NCI-H1694 (cell line): ENCODE data around the gene SLC44A1.
A peak's percentile ranks its signal among the peaks of the same experiment; 100 is the strongest.

Experiments used
- DNase-seq: peaks from one replicate; lab custom pipeline; 2025; lab: John Stamatoyannopoulos, UW

SLC44A1 gene

DNA sequence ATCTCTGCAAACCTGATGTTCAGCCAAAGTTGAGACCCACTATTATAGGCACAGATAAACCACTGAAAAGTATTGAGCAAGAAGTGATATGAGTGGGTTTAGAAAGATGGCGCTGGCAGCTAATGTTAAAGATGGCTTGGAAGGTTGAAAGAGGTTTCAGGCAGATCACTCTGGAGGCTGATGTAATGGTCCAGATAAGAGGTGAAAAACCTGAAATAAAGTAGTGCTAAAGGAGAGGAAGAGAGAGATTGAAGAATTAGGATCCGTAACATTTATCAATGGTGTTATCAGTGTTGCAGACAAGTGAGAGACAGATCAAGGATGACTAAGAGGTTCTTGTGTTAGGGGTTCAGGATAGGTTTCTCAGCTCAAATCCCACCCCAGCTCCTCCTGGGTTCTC, 58.3 kb downstream of the SLC44A1 start:
- no peak for DNase-seq

DNA sequence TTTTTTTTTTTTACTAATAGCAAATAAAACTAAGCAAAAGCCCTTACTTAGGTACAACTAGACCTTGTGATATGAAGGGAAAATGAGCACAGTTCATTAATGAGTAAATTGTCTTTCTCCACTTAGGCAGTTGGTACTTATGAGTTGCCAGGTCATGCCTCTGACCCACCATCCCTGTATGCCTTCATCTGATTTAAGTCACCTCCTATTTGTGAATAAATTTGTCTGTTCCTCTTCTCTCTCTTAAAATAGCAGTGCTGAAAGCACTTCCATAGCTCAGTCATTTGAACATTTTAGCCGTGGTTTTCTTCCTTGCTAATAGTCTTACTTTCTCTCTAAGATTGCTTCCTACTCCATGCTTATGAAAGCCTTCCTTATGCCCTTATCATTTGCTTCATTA, 61.4 kb downstream of the SLC44A1 start:
- DNase-seq: no peak

DNA sequence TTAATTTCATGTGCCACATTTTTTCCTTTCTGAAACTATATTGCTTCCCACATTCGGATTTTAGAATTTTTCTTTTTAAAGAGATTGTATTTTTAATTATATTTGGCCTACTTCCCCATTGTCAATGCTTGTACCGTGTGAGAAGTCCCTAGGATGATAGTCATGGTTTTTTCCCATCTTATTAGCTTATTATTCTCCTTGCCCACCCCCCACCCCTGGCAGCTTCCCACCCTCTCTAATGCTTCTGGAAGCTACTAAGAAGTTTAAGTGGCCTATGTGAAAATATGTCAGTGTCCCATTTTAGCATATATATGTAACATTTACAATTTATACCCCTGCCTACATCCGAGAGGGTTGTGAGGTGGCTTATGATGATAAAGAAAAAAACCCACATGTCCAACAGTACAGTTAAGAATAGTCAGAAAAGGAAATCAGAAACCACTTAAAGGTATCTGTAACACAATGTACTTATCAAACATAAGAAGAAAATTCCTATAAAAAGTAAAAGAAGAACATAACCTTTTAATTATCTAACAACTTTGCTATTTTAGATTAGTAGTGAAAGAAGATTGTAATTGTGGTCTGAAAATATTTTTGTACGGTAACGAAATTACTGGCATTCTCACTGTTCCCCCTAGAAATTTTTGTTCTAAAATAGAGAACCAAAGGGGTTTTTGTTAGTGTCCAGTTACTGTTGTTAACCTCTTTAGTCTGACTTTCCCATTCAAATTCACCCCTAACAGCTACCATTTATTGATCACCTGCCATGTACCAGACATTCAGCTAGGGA, 62.1 kb downstream of the SLC44A1 start:
- DNase-seq: no peak

DNA sequence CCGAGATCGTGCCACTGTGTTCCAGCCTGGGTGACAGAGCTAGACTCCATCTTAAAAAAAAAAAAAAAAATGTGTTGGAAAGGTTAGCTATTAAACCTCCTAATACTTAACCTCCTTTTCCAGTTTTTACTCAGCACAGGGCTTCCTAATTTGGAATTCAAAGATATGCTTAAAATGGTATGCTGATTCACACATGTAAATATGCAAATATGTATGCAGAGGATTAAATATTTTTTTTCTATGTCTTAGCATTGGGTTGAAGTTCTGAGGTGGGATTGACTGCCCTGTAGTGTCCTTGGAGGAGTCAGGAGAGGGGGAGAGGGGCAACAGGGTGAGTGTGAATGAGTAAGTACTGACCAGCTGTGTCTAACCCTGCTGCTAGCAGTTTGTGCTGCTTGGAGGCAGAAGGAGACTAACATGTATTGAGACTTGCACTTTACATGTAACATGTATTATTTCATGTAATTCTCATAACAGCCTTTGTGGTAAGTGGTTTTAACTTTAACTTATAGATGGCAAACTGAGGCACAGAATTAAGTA, 63.2 kb downstream of the SLC44A1 start:
- DNase-seq: no peak

DNA sequence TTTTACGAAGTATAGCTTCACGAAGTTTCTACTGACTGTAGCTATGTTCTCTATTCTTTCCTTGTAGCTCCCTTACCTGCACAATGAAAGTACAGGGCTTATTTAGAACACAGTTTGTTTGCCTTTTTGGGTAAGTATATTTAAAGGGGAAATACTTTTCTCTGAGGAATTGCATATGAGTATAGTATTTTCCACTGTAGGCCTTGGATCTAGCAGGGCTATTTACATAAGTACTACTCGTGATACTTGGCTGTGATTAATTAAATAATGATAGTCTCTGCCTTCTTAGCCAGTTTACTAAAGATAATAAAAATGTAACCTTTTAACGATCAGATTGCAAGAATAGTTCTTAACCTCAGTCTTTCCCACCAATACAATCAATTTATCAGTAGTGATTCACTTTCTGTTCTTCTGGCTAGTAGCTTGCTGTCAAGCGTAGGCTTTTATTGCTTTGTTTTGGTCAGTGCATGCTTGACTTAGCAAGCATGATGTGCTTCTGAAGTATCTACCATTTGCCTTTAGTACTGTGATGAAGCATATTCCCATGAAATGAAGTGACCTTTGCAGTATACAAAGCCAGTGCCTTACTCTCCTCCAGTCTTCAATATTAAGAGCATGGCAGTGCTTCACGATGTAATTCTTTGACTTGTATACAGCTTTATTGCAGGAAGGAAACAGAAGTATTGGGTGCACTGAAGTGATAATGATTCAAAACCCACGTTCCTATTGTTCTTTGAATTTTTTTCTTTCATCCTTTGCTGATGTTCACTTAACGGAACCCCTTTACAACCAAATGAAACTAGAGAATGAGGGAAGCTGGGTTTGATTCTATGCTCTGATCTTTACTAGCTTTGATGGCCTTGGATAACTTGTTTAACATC, 64.2 kb downstream of the SLC44A1 start:
- no peak for DNase-seq

DNA sequence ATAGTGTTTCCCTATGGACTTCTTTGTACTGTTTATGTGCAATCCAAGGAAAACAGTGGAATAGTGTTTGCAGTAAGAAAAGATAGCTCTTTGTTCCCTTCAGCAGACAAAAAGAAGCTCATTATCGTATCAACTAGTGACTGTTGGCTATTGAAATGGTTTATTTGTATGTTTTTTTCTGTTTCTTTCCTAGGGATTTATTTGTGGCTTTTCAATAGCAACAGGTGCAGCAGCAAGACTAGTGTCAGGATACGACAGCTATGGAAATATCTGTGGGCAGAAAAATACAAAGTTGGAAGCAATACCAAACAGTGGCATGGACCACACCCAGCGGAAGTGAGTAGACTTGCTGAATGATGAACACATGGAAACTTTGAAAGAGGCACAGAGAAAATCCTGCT, 65.1 kb downstream of the SLC44A1 start:
- no peak for DNase-seq

DNA sequence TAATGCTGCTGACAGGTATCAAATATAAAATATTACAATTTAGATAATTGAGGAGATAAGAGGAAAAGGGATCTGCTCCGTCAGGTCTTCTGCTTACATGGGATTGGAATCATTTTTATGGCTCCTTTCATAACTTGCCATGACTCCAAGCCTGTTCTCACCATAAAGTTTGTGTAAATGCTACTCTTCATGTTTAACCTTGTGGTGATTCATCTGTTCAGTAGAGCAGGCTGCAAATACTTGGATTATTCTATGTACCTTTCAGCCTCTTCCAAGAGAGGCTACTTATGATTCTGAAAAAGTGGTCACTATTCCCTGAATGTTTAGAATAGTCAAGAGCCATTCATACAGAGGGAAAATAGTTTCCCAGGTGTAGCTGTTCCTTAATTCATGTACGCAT, 66.9 kb downstream of the SLC44A1 start:
- DNase-seq: no peak

DNA sequence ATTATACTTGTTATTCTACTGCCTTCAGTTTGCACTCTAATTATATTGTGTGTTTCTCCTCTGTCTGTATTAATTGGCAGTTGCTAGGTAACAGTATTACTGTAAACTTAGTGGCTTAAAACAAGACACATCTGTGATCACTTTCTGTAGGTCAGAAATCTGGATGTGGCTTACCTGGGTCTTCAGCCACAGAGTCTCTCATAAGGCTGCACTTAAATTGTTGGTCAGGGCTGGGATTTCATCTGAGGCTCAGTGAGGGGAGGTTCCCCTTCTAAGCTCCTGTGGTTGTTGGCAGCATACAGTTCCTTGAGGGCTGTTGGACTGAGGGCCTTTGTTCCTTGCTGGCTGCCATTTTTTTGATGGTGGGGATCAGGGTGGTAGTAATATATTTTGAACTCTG, 68.8 kb downstream of the SLC44A1 start:
- no peak for DNase-seq

DNA sequence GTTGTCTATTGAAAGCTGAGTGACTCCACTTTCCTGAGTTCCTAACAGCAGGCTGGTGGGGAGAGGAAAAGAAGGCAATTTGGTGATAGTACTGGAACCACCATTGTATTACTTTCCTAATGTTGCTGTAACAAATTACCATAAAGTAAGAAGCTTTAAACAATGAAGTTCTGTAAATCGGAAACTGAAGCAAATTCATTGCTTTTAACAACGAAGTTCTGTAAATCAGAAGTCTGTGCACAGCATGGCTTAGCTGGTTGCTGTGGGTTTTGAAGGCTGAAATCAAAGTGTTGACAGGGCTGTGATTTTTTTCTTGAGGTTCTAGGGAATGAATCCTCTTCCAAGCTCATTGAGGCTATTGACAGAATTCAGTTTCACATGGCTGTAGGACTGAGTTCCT, 72.3 kb downstream of the SLC44A1 start:
- no peak for DNase-seq

DNA sequence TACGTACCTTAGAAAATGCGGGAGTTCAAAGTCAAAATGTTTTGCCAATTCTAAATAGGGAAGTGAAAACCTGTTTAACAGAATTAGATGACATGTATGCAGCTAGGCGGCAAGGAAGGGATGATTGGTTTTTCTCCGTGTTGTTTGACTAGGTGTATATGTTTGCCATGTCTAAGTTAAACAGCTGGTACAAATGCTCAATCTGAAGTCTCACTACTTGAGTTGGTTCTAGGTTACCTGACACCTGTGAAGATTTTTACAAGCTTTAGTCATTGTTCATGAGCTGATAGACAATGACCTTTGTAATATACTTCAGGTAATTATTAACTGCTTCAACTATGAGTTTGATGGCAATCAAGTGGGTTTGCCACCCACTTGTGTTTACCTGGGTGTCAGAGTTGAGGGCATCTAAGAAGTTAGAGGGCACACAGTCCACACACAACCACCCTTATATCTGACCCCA, 74.3 kb downstream of the SLC44A1 start:
- DNase-seq: no peak

DNA sequence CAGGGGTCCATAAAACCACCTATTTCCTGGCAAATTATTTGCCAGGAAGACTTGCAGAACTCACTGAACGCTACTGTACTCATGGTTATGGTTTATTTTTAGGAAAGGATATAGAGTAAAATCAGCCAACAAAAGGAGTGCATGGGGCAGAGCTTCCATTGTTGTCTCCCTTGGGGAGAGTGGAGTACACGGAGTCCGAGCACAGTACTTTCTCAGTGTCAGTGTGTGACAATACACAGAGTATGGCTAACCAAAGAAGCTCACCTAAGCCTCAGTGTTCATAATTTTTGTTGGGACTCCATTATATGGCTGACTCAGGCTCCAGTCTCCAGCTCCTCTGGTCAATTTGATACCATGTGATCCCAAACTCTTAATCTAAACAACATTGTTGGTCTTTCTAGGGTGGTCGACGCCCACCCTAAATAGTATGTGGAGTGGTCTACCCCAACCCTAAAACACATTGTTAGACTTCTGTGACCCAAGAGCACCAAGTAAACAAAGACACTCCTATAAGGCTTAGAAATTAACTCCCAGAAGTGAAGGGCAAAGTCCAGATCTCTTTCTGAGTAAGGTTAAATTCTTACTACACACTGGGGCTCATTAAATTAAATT, 74.9 kb downstream of the SLC44A1 start:
- no peak for DNase-seq

DNA sequence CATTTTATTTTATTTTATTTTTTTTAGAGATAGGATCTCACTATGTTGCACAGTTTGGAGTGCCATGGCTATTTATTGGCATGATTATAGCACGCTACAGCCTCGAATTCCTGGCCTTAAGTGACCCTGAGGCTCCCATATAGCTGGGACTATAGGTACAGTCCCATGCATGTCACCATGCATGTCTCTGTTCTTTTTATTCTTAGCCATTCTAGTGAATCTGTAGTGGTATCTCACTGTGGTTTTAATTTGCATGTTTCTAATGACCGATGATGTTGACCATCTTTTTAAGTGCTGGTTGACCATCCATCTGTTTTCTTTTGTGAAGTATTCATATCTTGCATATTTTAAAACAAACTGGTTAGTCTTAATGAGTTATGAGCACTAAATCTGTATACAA, 76.1 kb downstream of the SLC44A1 start:
- DNase-seq: no peak

DNA sequence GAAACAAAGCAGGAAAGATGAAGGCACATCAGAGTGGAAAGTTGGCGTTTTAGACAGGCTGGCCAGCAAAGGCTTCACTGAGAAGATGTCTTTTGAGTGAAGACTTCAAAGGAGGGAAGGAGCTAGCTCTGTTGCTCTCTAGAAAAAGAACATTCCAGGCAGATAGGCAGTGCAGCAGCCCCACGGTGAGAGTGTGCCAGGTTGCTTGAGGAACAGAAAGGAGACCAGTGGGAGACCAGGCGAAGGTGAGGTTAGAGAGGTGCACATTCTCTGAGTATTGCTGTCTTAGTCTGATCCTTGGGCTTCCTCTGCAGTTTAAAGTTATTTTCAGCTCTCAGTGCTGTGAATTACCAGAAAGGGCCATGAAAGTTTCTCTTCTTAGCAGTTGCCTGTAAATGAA, 83.8 kb downstream of the SLC44A1 start:
- no peak for DNase-seq

DNA sequence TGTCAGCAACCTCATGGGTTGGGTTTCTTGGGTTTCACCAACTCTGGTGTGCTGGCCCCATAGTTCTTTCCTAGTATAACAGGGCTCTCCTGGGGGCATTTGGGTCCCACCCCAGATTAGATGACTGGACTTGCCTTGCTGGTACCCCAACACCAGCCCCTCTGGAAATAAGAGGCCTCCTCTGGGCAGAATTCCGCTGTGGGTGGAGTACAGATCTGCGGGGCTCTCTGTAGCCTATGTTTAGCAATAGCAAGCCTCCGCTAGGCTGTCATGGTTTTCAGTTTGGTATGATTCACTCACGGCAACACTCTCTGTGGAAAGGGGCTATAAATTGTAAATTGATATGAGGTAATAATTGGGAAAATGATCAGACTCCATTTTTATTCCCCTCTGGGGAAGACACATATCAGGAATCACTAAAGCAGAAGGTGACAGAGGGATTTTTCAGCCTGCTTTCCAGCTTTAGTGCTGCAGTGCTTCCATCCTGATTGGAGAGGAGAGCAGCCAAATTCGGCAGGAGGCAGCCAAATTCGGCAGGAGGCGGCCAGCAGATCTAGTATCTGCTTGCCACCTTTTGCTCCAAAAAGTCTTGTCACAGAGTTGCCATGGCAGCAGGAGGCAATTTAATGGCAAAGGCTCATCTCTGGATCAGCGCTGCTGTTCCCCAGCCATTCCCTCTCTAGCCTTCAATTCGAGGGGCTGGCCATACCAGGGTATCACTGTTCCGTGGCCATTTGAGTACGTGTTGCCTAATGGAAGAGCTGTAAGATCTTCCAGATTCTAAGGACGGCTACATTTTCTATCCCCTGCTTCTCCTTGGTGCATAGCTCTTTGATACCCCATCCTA, 84.6 kb downstream of the SLC44A1 start:
- DNase-seq: peak; percentile 41

DNA sequence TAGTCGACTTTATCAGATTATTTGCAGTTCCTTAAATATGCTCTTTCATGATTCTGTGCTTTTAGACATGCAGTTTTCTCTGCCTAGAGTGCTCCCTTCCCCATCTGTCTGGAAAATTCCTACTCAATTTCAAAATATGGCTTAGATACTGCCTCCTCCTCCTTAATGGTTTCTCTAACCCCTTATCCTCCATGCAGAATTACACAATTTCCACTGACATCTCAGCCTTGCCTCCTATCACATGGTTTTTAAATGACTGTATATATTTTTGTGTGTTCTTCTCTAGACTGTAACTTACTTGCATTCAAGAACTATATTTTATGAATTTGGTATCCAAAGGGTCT, 85.2 kb downstream of the SLC44A1 start:
- no peak for DNase-seq

DNA sequence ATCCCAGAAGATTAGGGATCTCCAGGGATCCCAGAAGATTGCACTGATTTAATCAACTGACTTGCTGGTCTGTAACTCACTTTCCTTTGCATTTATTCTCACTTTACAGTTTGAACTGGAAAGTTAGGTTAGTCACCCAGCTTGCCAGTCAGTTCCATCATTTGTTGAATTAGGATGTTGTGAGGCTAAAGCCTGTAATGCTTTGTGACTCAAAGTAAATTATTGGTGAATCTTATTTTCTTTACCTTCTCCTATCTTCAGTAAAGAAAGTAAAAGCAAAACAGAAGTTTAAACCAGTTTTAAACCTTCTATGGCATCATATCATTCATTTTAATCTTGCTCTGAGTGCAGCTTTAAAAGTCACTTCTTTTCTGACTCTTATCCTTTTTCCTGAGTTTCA, 85.8 kb downstream of the SLC44A1 start:
- no peak for DNase-seq

DNA sequence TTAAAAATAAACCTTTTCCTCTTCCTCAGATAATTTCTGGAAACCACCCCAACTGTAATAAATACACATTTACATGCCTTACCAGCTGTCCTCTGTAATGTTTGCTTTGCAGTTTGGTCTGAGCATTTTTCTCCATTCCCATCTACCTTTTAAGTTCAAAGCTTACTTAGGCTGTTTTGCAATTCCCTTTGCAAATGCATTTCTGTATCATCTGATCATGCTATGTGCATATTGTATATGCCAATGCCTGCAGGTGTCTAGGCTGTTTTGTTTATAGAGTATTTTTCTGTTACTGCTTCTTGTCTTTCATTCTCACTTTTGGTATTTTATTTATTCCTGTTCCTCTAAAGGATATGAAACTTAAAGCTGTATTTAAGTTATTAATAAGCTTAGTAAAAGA, 86.3 kb downstream of the SLC44A1 start:
- no peak for DNase-seq

DNA sequence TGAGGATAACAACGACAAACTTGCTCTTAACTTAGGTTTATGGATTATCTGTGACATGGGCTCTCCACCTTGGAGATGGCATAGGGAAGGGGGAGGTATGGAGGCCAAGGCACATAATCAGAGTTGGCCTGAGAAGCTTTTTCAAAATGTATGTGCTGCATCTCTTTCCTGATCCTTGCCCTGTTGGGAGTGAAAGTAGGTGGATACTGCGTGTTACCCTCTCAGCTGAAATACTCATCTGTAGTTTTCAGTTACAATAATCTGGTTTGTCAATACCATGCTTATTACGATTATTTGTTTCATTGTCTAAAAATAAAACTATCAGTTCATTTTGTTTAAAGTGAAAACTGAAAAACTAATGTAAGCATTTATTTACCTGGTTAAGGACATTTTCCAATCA, 86.7 kb downstream of the SLC44A1 start:
- DNase-seq: no peak

DNA sequence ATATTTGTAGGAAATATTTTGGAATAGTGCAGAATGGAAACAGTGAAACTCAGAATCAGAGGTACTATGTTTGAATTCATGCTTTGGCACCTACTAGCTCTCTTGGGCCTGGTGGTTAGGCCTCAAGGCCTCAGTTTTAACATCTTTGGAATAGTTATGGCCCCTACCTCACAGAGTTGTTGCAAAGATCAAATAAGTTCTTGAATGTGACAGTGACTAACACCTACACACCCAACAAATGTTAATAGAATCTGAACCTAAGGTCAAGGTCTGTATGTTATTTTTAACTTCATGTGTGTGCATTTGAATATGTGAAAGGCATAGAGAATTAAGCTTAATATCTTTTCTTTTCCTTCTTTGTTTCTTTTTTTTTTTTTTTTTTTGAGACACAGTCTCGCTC, 87.3 kb downstream of the SLC44A1 start:
- no peak for DNase-seq

DNA sequence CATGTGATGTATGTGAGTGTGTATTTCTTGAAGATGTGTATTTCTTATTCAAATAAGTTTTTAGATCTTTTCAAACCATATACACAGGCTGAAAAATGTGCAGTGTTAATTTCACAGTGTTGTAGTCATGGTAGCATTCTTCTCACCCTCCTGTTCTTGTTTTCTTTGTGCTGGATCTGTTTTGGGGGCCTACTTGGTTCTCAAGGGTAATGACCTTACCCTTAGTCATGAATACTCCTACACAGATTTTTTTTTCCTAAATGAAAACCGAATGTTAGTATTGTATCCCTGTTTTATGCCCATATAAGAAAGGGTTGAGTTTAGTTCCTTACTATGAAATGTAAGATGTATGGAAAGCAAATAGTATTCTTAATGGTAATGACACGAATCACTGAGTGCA, 88.0 kb downstream of the SLC44A1 start:
- DNase-seq: no peak

DNA sequence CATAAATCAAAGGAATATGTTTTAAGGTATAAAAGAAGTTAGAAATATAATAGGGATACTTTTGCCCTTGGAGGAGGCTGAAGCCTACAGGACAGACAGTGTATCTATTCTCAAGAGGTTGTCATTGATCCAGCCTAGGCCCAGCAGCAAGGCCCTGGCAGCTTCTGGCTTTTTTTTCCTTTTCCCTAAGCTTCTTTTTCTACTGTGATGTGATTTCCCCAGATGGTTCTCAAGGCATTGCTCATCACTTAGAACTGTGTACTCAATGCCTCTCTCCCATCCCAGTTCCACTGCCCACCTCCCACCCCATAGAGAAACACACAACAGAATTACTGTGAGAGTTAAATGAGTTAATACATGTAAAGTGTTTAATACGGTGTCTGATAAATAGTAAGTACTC, 88.6 kb downstream of the SLC44A1 start:
- DNase-seq: no peak

DNA sequence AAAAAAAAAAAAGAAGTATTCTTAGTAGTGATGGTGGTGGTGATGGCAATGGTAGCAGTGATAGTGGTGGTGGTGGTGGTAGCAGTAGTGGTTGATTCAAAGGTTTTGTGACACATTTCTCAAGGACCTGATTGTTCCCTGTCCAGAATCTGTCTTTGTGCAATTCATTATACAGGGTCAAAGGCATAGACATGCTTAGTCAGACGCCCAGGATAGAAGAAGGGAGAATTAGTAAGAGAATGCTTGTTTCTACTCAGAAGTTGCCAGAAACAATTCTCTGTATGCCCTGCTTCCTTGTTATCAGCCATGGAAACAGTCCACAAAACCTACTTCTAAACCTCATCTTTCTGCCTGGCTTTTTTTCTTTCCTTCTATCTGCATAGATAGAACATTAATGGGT, 89.4 kb downstream of the SLC44A1 start:
- no peak for DNase-seq
